Measurements from ENCODE around the gene ZDHHC7. TPM values are rescaled to one million over a fixed set of nuclear protein-coding genes. Genes with fewer than 3 reads are reported as not detected.

The ZDHHC7 gene
- total RNA-seq, 3 donors from 2014 or later (not counting 1 experiment from before 2014, with no cell fraction given) = 37.9 to 64.9 (median 45.2) TPM

- Histone ChIP-seq H3K27ac (ENCODE audit: low read length) (no peak overlapping the region), H3K4me3 (ENCODE audit: low read length) (no peak overlapping the region), H3K36me3 (ENCODE audit: control insufficient read depth, insufficient read depth, low read length) (no peaks in the 10 kb centered on the region), H3K4me1 (ENCODE audit: control insufficient read depth, insufficient read depth, low read length) (peaks cover 7% of the 10 kb centered on the region), H3K27me3 (ENCODE audit: control insufficient read depth, insufficient read depth, low read length) (no peaks in the 10 kb centered on the region), H3K9me3 (ENCODE audit: control insufficient read depth, insufficient read depth, low read length) (no peaks in the 10 kb centered on the region)
- DNase-seq = no peak
- Mint-ChIP-seq H3K4me3 (no peak overlapping the region), H3K27me3 (ENCODE audit: low read depth in 2 of 2) (peaks cover 0 to 2% of the 10 kb centered on the region in 2 donors), H3K27ac (no peak overlapping the region), H3K36me3 (no peaks in the 10 kb centered on the region), H3K9me3 (no peaks in the 10 kb centered on the region), H3K4me1 (peaks cover 6 to 11% of the 10 kb centered on the region in 2 donors)
- ATAC-seq = no peak
- intact Hi-C loops (cut with micrococcal nuclease) = no loop called here
- TF ChIP-seq CTCF (IDR thresholded peaks at IDR 0.05) = no peak
- WGBS (ENCODE audit: insufficient coverage) = 80% methylated on average over 8 of the region's 8 CpGs
These were observed 6.3 kb upstream of the ZDHHC7 start for GRCh38 chr16:85017633-85018032.

- Mint-ChIP-seq H3K27me3 (ENCODE audit: low read depth in 2 of 2) (peaks cover 0 to 2% of the 10 kb centered on the region in 2 donors), H3K4me1 (peaks cover 6 to 13% of the 10 kb centered on the region in 2 donors), H3K36me3 (no peaks in the 10 kb centered on the region), H3K4me3 (no peak overlapping the region), H3K9me3 (no peaks in the 10 kb centered on the region), H3K27ac (no peak overlapping the region)
- Histone ChIP-seq H3K9me3 (ENCODE audit: control insufficient read depth, insufficient read depth, low read length) (no peaks in the 10 kb centered on the region), H3K27me3 (ENCODE audit: control insufficient read depth, insufficient read depth, low read length) (no peaks in the 10 kb centered on the region), H3K27ac (ENCODE audit: low read length) (no peak overlapping the region), H3K4me3 (ENCODE audit: low read length) (no peak overlapping the region), H3K36me3 (ENCODE audit: control insufficient read depth, insufficient read depth, low read length) (no peaks in the 10 kb centered on the region), H3K4me1 (ENCODE audit: control insufficient read depth, insufficient read depth, low read length) (peaks cover 7% of the 10 kb centered on the region)
- 23% methylated on average over 4 of the region's 4 CpGs for WGBS (ENCODE audit: insufficient coverage)
- TF ChIP-seq CTCF (IDR thresholded peaks at IDR 0.05) = no peak
- DNase-seq (no peak), ATAC-seq (peak; percentile 71 to 91 (median 82))
- intact Hi-C loops (cut with micrococcal nuclease) = no loop called here
These were observed 5.8 kb upstream of the ZDHHC7 start for GRCh38 chr16:85017151-85017550.

GRCh38 chr16:85015481-85016187 lies 4.3 kb upstream of the ZDHHC7 start:
- peaks cover 16 to 27% of the 10 kb centered on the region in 2 donors for H3K4me1 Mint-ChIP-seq
- H3K27me3 ChIP-seq (ENCODE audit: control insufficient read depth, insufficient read depth, low read length) = no peaks in the 10 kb centered on the region
- no peak for ATAC-seq
- no peak overlapping the region for H3K27ac ChIP-seq (ENCODE audit: low read length)
- DNase-seq = no peak
- 100% methylated on average over 4 of the region's 5 CpGs for WGBS (ENCODE audit: insufficient coverage)
- intact Hi-C loops (cut with micrococcal nuclease) = no loop called here
- peaks cover 0 to 6% of the 10 kb centered on the region in 2 donors for H3K27me3 Mint-ChIP-seq (ENCODE audit: low read depth in 2 of 2)
- peaks cover 3% of the 10 kb centered on the region for H3K36me3 Mint-ChIP-seq
- H3K4me3 Mint-ChIP-seq = no peak overlapping the region
- no peaks in the 10 kb centered on the region for H3K36me3 ChIP-seq (ENCODE audit: control insufficient read depth, insufficient read depth, low read length)
- no peaks in the 10 kb centered on the region for H3K9me3 ChIP-seq (ENCODE audit: control insufficient read depth, insufficient read depth, low read length)
- no peak overlapping the region for H3K4me3 ChIP-seq (ENCODE audit: low read length)
- peaks cover 16% of the 10 kb centered on the region for H3K4me1 ChIP-seq (ENCODE audit: control insufficient read depth, insufficient read depth, low read length)
- H3K9me3 Mint-ChIP-seq = no peaks in the 10 kb centered on the region
- no peak overlapping the region for H3K27ac Mint-ChIP-seq
- TF ChIP-seq CTCF (IDR thresholded peaks at IDR 0.05) = no peak

GRCh38 chr16:85014311-85014710 lies 3.0 kb upstream of the ZDHHC7 start:
- no peak overlapping the region for H3K4me3 Mint-ChIP-seq
- Histone ChIP-seq H3K4me1 (ENCODE audit: control insufficient read depth, insufficient read depth, low read length) (peaks cover 26% of the 10 kb centered on the region), H3K27me3 (ENCODE audit: control insufficient read depth, insufficient read depth, low read length) (no peaks in the 10 kb centered on the region), H3K9me3 (ENCODE audit: control insufficient read depth, insufficient read depth, low read length) (no peaks in the 10 kb centered on the region), H3K4me3 (ENCODE audit: low read length) (no peak overlapping the region), H3K36me3 (ENCODE audit: control insufficient read depth, insufficient read depth, low read length) (no peaks in the 10 kb centered on the region), H3K27ac (ENCODE audit: low read length) (no peak overlapping the region)
- intact Hi-C loops (cut with micrococcal nuclease) = no loop called here
- ATAC-seq = no peak
- peaks cover 6% of the 10 kb centered on the region for H3K36me3 Mint-ChIP-seq
- peaks cover 0 to 4% of the 10 kb centered on the region in 2 donors for H3K27me3 Mint-ChIP-seq (ENCODE audit: low read depth in 2 of 2)
- no peaks in the 10 kb centered on the region for H3K9me3 Mint-ChIP-seq
- DNase-seq = no peak
- H3K27ac Mint-ChIP-seq = no peak overlapping the region
- peaks cover 23 to 32% of the 10 kb centered on the region in 2 donors for H3K4me1 Mint-ChIP-seq
- no peak for TF ChIP-seq CTCF (IDR thresholded peaks at IDR 0.05)
- WGBS (ENCODE audit: insufficient coverage) = 85% methylated on average over 2 of the region's 2 CpGs
